Glomerular visceral epithelial cell (primary cell): Measurements from ENCODE around the gene MVD.

Experiments used
- DNase-seq: peaks from one replicate; pipeline ENCODE4 v3.0.0-alpha.2; 2016; ENCODE audit errors: extremely low spot score

The MVD gene

DNA sequence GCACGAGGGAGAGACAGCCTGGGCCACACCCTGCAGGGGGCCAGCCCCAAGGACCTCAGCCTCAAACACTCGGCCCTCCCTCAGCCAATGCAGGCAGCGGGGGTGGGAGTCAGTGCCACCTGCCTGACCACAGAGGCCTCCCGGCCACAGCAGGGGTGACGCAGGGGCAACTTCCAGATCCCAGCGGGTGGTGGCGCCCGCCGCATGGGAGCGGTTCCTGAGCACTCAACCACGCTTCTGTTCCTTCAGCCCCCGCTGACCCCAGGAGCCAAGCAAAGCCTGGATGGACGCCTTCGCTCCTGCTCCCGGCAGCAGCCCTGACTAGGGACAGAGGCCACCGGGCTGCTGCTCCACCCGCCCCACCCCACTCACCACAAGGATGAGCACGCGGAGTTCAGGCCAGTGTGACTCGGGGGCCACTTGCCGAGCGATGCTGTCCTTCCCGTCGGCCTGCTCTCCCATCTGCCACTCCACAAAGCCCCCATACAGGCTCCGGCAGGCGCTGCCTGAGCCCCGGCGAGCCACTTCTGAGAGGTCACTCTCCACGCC is 7.1 kb downstream of the MVD start:
- no peak for DNase-seq

DNA sequence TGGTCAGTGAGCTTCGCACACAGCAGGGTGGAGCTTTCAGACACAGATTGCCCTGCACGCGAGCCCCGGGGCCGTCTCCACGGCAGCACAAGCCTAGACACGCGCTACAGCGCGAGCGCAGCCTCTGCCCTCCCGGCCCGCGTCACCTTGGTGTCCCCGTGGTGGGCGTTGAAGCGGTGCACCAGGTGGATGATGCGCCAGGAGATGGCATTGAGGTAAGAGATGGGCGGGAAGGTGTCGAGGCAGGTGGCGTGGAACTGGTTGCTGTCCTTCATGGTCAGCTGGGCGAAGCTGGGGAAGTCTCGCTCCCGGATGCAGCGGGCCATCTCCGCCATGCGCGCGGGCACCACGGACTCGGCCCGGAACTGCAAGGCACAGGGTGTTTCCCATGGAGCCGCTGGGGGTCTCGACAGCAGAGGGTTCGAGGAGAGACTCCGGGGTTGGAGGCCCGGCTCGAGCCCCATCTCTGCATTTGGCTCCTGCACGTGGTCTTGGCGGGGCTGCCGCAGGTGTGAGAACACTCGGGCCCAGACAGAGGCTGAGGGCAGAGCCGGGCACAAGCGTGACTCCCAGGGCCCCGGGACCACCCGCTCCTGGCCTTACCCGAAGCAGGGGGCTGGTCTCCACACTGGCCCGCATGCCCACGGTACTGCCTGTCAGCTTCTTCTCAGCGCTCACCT is 7.7 kb downstream of the MVD start:
- DNase-seq, result no peak

DNA sequence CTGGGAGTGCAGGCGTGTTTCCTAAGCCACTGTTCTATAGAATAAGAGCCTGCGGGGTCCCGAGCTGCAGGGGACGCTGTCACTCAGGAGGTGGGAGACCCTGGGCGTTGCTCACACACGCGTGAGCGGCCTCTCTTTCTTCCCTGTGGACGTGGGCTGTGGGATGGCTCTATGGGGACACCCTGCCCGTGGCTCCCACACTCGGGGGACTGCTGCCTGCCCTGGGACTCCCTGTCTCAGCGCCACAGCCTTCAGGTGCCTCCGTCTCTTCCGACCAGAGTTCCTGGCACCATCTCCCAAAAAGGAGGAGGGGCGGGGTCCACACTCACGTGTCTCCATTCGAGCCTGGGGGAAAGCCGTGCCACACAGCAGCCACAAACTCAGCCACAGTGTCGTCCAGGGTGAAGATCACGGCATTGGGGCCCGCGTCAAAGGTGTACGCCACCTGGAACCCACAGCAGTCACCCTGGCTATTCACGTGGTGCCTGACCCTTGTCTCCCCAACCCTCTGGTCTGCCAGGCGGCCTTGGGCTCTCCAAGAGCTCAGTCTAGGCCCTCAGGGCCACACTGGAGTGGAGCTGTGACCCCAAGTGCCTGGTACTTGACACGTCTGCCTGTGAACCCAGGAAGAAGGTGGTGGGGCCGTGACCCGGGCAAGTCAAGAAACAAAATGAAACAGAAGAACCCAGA is 8.4 kb downstream of the MVD start:
- DNase-seq, result no peak

DNA sequence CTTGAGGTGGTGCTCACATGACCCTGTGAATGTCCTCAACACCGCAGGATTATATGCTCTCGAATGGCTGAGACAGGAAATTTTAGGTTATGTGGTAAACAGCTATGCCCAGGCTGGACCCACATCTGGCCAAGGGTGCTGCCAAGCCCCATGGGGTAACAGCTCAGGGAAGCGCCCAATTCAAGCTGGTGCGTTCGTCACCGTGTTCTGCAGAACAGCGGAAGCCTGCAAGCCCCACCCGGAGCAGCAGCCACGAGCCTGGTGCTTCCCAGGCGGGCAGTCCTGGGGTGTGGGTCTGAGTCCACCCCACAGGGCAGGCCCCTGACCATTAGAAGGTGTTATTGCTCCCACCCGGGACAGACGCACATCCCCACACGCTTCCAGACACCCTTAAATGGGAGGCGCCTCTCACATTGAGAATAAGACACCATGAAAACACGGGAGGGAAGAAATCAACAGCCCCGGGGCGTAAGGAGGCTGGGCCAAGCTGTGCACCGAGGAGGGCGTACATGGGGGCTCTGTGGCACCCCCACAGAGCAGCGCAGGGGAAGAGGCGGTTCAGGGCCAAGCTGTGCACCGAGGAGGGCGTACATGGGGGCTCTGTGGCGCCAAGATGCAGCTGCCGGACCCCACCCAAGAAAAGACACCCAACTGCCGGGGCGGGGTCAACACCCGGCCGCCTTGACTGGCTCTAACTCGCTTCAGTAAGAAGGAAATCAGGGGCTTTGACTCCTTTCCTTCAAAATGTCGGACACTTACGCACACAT is 9.1 kb downstream of the MVD start:
- DNase-seq, result no peak

DNA sequence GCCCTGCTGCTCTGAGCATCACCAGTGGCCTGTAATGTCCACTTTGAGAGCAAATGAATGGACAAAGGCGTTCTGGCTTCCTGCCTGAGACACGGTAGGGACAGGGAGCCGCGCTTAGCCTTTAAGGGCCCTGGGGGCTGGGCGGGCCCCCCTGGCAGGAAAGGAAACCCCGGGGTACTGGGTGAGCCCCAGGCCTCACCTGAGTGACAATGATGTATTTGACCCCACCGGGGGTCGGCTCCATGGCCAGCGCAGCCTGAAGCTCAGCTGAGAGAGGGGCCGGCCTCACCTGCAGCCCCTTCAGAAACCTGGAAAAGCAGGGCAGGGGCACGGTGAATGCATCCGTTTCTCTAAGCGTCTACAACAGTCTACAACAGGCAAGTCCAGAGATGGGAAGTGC is 9.8 kb downstream of the MVD start:
- no peak for DNase-seq

DNA sequence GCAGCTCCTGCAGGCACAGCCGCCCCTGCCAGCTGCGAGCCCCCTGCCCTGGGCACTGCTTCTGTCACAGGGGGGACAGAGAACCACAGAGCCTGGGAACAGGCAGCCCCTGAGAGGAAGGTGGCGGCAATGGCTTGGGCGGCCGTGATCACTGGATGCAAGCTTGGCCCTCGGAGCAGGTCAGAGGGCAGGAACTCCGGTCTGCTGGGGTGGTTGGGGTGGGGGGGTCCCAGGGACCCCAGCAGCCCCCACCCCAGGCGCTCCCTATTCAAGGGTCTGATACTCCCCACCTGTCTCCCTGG is 10.2 kb downstream of the MVD start:
- no peak for DNase-seq

DNA sequence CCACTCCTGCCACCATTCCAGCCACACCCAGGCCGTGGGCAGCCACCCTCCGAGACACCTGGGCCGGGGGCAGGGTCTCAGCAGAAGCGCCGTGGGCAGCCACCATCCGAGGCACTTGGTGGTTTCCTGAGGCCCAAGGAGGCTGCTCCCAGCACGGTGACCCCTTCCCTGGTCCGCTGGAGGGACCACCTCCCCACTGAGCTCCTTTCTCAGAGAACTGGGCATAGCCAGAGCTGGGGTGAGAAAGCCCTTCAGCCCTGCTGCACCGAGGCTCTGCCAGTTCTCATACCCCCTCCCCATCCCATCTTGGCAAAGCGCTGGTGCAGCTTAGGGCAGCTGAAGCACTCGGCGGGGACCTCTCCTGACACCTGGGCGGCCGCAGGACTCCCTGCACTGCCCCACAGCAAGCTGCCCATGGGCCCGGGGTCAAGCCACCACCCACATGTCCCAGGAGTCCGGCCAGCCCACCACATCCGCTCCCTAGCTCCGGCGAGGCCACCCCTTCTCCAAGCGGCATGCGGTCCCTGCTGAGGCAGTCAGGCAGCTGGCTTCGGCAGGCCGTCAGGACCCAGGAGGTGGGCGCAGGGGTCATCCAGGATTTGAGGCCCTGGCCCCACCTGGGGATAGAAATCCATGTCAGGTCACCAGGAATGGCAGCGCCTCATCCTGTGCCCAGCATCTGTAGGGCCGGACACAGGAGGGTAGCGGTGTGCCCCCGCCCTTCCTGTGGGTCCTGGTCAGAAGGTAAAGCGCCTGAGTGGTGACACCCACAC is 10.7 kb downstream of the MVD start:
- no peak for DNase-seq

DNA sequence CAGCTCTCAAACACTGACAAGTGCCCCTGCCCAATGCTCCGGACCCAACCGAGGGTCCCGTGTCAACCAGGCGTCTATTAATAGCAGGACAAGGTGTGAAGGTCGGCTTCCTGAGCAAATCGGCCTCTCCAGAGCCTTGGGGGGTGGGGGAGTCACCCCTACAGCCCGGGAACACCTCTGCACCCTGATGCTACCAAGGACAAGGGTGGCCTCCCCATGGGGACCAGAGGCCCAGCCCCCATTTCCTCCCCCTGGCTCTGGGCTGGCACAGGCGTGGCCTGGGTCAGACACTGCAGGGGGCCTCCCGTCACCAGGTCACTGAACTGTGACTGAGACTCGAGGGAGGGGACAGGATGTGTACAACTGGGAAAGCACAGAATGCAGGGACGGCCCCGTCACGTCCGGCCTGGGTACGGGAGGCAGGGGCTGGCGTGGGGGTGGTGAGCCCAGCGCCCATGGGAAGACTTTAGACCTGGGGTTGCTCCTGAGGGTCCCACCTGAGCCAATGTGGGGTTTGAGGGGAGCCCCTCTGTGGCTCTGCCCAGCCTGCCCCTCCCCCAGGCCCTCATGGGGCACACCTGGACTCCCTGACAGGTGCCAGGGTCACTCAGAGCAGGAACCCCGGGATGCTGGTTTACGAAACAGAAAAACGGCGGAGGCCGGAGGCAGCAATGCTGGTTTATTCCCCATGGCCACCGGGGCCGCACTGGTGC is 11.5 kb downstream of the MVD start:
- peak; percentile 87 for DNase-seq

DNA sequence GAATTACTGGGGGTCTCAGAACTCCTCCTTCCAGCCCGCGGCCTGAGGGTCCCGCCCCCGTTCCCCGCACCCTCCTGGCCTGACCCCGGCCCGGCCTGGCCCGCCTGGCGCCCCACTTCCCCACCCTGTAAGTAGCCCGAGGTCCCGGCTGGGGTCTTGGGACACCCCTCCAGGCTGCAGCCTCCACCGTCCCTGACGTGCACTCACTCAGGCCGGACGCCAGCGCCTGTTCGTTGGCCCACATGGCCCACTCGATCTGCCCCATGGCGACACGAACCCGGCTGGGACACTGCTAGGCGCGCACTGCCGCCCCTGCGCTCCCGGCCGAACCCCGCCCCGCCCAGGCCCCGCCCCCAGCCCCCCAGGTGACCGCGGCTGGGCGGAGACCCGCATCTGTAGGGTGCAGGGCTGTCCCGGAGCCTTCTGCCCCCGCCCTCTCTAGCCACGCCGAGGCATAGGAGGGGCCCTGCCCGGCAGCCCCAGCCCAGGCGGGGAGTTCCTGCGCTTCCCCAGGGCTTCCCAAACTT is 12.1 kb downstream of the MVD start, which contains the start of gene CYBA:
Gene CYBA, minus strand, starts transcription at position 305 of the 527 bp plus-strand sequence. Its CDS starts 40 bp downstream, at position 265.
- DNase-seq, result peak; percentile 87

DNA sequence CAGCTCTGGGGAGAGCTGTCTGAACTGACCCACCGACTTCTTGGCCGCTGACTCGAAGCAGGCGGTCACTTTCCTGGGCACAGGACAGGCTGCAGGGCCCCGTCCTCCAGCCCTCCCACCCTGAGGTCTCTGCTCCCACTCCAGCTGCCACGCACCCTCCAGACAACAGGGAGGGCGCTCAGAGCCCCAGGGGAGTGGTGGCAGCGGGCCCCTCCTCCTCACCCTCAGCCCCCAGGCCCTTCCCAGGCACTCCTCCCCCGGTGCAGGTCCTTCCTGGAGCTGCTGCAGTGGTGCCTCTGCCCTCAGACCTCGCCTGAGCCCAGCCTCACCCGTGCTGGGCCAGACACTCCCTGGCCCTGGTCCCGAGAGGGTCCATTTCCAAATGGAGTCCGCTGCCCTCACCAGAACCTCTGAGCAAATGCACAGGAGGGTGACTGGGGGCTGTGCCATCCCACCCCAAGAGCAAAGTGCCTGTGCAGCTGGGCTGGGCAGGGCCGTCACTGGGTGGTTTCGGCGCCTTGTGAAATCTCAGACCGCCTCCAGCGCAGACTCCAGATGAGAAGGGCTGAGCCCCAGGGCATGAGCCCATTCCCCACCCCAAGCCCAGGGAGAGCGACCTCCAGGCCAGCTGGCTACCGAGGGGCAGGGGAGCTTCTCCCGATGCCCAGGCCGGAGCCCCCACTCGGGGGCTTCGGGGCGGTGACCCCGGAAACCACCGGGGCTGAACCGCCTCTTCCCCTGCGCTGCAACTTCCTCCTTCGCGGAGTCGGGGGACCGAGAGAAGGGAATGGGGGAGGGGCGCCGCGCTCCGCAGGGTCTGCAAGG is 12.8 kb downstream of the MVD start:
- DNase-seq, result no peak

DNA sequence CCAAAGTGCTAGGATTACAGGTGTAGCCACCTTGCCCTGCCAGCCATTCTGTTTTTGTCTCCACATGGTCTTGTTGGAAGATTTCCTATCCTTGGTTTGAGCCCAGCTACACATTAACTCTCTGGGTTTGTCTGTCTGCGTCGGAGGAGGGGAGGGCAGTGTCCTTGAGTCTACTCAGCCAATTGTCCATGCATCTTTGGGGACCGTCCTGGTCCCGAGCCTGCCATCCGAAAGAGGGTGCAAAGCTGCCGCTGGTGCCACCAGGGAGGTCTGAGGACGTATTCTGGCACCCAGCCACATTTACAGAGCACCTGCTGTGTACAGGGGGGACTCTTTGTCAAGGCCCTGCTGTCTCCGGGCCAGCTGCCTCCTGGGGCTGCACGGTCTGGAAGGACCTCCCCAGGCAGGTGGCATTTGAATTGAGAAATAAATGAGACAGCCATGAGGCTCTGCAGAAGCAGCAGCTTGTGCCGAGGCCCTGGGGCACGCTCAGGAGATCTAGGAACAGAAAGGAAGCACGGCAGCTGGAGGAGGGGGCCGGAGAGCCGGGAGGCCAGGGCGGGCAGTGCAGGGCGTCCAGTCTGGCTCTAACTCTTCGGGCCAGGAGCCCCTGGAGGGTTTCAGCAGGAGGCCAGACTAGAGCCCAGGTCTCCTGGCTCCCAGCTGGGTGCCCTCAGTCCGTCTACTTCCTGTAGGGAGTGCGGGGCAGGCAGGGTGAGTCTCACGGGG is 13.5 kb downstream of the MVD start:
- no peak for DNase-seq

DNA sequence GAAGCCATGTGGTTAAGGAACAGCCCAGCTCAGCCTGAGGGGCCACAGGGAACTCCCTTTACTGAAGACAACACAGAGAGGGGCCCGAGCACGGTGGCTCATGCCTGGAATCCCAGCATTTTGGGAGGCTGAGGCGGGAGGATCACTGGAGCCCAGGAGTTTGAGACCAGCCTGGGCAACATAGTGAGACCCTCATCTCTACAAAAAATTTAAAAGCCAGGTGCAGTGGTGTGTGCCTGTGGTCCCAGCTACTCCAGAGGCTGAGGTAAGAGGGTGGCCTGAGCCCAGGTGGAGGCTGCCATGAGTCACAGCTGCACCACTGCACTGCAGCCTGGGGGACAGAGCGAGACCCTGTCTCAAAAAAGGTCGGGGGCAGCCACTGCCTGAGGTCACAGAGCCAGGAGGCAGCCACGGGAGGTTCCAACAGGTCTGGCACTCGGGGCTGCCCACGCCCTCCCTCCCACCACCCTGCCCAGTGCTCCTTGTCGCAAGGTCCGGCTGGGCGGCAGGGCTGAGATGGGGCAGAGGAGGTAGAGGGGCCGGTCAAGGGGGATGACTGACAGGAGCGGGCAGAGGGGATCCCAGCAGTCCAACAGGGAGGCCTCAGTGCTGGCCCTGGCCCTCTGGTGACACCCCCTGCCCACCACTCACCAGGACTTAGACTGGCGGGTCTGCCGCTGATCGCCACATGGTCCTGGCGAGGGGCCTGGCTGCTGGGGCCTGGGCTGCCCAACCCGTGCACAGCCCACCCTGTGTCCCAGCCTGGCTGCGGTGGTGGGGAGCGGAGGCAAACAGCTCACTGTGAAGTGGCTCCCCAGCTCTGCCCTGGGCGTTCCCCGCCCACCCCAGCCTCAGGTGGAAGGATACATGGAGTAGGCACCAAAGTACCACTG is 15.5 kb downstream of the MVD start:
- no peak for DNase-seq

DNA sequence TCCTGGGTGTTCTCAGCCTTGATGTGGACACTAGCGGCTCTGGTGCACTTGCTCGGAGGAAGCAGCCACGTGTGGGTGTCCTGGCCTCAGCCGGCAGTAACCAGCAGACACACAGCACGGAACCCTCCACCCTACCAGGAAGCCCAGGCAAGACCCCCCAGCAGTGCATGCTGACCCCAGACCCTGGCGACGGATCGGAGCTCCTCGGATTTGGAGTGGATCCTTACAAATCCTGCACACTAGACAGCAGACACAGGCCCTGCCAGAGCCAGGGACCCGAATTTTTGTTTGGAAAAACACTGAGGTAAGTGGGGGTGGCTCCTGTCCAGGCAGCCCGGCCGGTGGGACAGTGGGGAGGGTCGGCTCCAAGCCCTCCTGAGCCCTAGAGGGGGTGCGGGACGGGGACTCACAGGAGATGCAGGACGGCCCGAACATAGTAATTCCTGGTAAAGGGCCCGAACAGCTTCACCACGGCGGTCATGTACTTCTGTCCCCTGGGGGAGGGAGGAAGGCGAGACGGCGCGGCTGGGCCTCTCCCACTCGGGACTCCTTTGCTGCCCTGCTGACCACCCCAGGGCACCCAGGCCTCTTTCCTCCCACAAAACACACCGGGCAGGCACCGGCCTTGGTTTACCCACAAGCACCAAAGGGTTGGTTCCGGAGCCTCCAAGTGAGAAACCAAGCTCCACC is 16.4 kb downstream of the MVD start:
- DNase-seq, result no peak

DNA sequence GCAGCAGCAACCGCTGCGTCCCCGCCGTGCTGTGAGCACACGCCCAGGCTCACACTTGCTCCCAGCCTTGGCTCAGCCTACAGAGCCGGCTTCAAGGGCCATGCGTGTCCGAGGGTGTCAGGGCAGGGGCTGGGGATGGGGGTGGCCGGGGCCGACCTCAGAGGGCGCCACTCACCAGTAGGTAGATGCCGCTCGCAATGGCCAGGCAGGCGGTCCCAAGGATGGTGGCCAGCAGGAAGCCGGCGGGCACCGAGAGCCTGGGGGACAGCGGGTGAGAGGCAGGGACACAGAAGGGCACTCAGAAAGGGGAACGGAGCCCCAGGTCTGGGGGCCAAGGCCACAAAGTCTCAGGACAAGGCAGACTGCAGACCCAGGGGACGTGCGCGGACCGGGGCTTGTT is 16.9 kb downstream of the MVD start:
- no peak for DNase-seq

DNA sequence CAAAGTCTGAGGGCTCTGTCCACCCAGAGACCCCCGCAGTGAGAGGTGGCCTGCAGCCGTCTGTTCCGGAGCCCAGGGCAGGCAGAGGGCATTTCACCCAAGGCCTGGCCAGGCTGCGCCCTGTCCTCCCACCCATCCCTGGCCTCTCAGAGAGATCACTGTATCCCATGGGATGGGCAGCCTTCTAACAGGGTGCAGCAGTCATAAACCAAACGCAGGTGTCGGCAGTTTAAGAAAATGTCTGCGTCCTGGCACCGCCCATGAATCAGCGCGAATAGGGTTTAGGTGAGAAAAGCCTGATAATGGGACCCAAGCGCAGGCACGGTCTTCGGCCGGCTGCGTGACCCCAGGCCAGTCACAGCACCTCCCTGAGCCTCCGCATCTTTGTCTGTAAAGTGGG is 17.4 kb downstream of the MVD start:
- no peak for DNase-seq

DNA sequence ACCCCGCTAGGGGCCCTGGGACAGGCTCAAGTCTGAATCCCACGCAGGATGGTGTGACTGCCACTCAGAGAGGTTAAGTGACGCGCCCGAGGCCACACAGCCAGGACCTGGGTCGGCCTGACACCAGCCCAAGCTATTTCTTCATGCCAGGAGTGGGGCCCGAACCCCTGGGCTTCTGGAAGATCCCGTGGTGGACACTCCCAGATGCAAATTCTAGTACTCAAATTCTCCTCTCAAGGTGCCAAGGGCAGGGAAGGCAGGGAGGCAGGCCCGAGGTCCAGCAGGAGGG is 19.3 kb downstream of the MVD start:
- no peak for DNase-seq

DNA sequence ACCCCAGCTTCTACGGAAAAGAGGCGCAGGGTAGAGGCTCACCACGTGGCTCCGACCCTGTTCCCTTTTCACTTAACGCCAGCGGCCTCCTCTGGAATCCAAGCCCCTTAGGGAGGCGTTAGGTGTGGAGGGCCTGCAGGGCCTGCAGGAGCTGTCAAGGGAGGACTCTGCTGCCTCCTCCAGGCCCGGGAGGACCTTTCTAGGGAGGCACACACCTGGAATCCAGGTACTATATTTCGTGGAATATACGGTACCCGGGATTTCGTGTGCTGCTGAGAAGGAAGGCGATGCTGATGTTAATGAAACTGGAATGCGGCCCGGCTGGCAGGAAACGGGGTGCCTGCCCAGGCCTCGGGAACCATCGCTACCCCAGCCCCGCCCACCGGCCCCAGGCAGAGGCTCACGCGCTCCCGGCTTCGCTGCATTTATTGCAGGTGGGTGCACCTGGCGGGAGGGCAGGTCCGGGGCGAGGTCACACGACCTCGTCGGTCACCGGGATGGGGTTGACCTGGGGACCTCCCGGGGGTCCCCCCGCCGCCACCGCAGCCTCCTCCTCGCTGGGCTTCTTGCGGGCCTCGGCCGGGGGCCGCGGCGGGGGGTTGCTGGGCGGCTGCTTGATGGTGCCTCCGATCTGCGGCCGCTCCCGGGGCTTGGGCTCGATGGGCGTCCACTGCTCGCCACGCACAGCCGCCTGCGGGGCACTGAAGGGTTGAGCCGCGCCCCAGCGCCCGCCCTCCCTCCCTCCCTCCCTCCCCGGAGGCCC is 19.8 kb downstream of the MVD start:
- DNase-seq, result no peak
